Hypothalamus (tissue), 51 donors: Measurements from ENCODE around the gene SPEN.
A peak's percentile ranks its signal among the peaks of the same experiment; 100 is the strongest.

Experiments
- DNase-seq, 51 donors: peaks; one replicate each; lab custom pipeline; 2025; lab: John Stamatoyannopoulos, UW

SPEN gene

GRCh38 chr1:15953294-15953771, 105.8 kb downstream of the SPEN start:
- DNase-seq = no peak

- peak in 1 of 51 donors; percentile 14 for DNase-seq
Measured at GRCh38 chr1:15953791-15954241, 106.3 kb downstream of the SPEN start.

GRCh38 chr1:15954316-15954715, 106.8 kb downstream of the SPEN start:
- DNase-seq = no peak

- no peak for DNase-seq
Measured at GRCh38 chr1:15955552-15955951, 108.0 kb downstream of the SPEN start.

- DNase-seq = no peak
Measured at GRCh38 chr1:15956150-15956549, 108.6 kb downstream of the SPEN start.

- DNase-seq = no peak
Measured at GRCh38 chr1:15957221-15958095, 110.0 kb downstream of the SPEN start.

- DNase-seq = no peak
Measured at GRCh38 chr1:15958111-15958510, 110.6 kb downstream of the SPEN start.

- no peak for DNase-seq
Measured at GRCh38 chr1:15958793-15959192, 111.3 kb downstream of the SPEN start.

GRCh38 chr1:15959424-15959823, 111.9 kb downstream of the SPEN start:
- no peak for DNase-seq

GRCh38 chr1:15959827-15960446, 112.4 kb downstream of the SPEN start:
- DNase-seq = no peak

GRCh38 chr1:15960808-15961207, 113.3 kb downstream of the SPEN start:
- no peak for DNase-seq

GRCh38 chr1:15961492-15961891, 114.0 kb downstream of the SPEN start:
- no peak for DNase-seq

- peak in 2 of 51 donors; percentile 26 to 34 for DNase-seq
Measured at GRCh38 chr1:15962176-15962575, 114.7 kb downstream of the SPEN start.

GRCh38 chr1:15962671-15963362, 115.3 kb downstream of the SPEN start:
- no peak for DNase-seq

- no peak for DNase-seq
Measured at GRCh38 chr1:15963363-15963967, 116.0 kb downstream of the SPEN start.

GRCh38 chr1:15963968-15964648, 116.6 kb downstream of the SPEN start:
- no peak for DNase-seq

- peak in 31 of 51 donors; percentile 12 to 89 (median 50) for DNase-seq
Measured at GRCh38 chr1:15965228-15965767, 117.8 kb downstream of the SPEN start.

GRCh38 chr1:15966081-15966955, 118.8 kb downstream of the SPEN start:
- DNase-seq = peak in 13 of 51 donors; percentile 21 to 77 (median 41)

GRCh38 chr1:15966956-15967344, 119.4 kb downstream of the SPEN start:
- no peak for DNase-seq
